A673 (cell line): ENCODE results near the gene RPP38. TPM values are rescaled to one million over a fixed set of nuclear protein-coding genes. Genes with fewer than 3 reads are reported as not detected.

Source experiments
- BruUV-seq: library from RNA; stranded (reverse); fragments of 400-500 nt; replicated peaks from 2 replicates; lab custom pipeline; 2021; lab: Mats Ljungman, UMichigan
- CTCF ChIA-PET: fragments of 300-600 bp; sonication (Branson Sonifier 250); formaldehyde crosslinking; loops from one replicate; lab custom pipeline; 2022; ENCODE audit warnings: antibody characterized with exemption; lab: Charles Lee
- POLR2A ChIA-PET: fragments of 300-600 bp; sonication (Branson Sonifier 250); formaldehyde crosslinking; loops from one replicate; lab custom pipeline; 2022; ENCODE audit warnings: antibody characterized with exemption; ENCODE audit not compliant: low non-redundant PET; lab: Charles Lee
- DNase-seq: peaks from one replicate; pipeline ENCODE4 v3.0.0-alpha.2; 2015; ENCODE audit warnings: low spot score
- H3K27ac ChIP-seq: fragments of 200-600 bp; sonication (generic); 2 replicates; pipeline ENCODE4 v1.5.1; 2016; ENCODE audit warnings: mixed run types, low read depth, mild to moderate bottlenecking, mixed read lengths, antibody characterized with exemption, low read length; ENCODE audit not compliant: poor library complexity, severe bottlenecking
- H3K27me3 ChIP-seq: fragments of 200-600 bp; sonication (generic); replicated peaks from 2 replicates; pipeline ENCODE4 v1.6.1; 2017; ENCODE audit warnings: mixed run types, low read depth, mild to moderate bottlenecking, mixed read lengths, antibody characterized with exemption, low read length; ENCODE audit not compliant: insufficient read depth, poor library complexity
- H3K36me3 ChIP-seq: fragments of 200-600 bp; sonication (generic); 2 replicates; pipeline ENCODE4 v1.6.1; 2016; ENCODE audit warnings: mixed run types, mild to moderate bottlenecking, mixed read lengths, antibody characterized with exemption, low read length; ENCODE audit not compliant: insufficient read depth, poor library complexity, severe bottlenecking
- H3K4me1 ChIP-seq: fragments of 200-600 bp; sonication (generic); 2 replicates; pipeline ENCODE4 v1.6.1; 2017; ENCODE audit warnings: mixed run types, mild to moderate bottlenecking, mixed read lengths, antibody characterized with exemption, low read length; ENCODE audit not compliant: insufficient read depth, poor library complexity, severe bottlenecking
- H3K4me3 ChIP-seq: fragments of 200-600 bp; sonication (generic); 2 replicates; pipeline ENCODE4 v1.5.1; 2016; ENCODE audit warnings: low read depth, mixed run types, mild to moderate bottlenecking, mixed read lengths, low read length; ENCODE audit not compliant: poor library complexity, severe bottlenecking
- H3K9me3 ChIP-seq: fragments of 200-600 bp; sonication (generic); 2 replicates; pipeline ENCODE4 v1.6.1; 2016; ENCODE audit warnings: mixed run types, low read depth, mild to moderate bottlenecking, mixed read lengths, antibody characterized with exemption, low read length; ENCODE audit not compliant: poor library complexity, severe bottlenecking
- EZH2 ChIP-seq: fragments of 200-600 bp; sonication (generic); IDR thresholded peaks from 2 replicates; pipeline ENCODE4 v1.6.1; 2017; ENCODE audit warnings: borderline replicate concordance, low read depth, mild to moderate bottlenecking, mixed read lengths, antibody characterized with exemption, low read length; ENCODE audit not compliant: poor library complexity, severe bottlenecking
- intact Hi-C: fragments of 100-400 bp; cut with micrococcal nuclease; formaldehyde crosslinking; loops from one replicate; pipeline ENCODE4 v1.10.0; 2022; ENCODE audit not compliant: unreplicated experiment
- total RNA-seq: library from RNA; stranded (reverse); gene quantifications from 2 replicates; pipeline ENCODE4 v1.2.3, GENCODE V29; 2021
- TF ChIP-seq, protein P1 (sequence below): fragments of 300-800, 200-600 bp; sonication (generic); conservative IDR thresholded peaks from 2 replicates; pipeline ENCODE4 v1.5.1; 2017; ENCODE audit warnings: low read depth, mild to moderate bottlenecking, antibody characterized with exemption, low read length, moderate library complexity, mixed read lengths

Gene RPP38
- total RNA-seq, 1 experiment from 2014 or later: 23.8 TPM

GRCh38 chr10:15069230-15069629, 27.9 kb upstream of the RPP38 start:
- TF ChIP-seq EZH2: no peak
- TF ChIP-seq, protein P1, sequence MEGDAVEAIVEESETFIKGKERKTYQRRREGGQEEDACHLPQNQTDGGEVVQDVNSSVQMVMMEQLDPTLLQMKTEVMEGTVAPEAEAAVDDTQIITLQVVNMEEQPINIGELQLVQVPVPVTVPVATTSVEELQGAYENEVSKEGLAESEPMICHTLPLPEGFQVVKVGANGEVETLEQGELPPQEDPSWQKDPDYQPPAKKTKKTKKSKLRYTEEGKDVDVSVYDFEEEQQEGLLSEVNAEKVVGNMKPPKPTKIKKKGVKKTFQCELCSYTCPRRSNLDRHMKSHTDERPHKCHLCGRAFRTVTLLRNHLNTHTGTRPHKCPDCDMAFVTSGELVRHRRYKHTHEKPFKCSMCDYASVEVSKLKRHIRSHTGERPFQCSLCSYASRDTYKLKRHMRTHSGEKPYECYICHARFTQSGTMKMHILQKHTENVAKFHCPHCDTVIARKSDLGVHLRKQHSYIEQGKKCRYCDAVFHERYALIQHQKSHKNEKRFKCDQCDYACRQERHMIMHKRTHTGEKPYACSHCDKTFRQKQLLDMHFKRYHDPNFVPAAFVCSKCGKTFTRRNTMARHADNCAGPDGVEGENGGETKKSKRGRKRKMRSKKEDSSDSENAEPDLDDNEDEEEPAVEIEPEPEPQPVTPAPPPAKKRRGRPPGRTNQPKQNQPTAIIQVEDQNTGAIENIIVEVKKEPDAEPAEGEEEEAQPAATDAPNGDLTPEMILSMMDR: no peak
- no peaks in the 10 kb centered on the region for H3K4me1 ChIP-seq
- peaks cover 5% of the 10 kb centered on the region for H3K9me3 ChIP-seq
- no peak for DNase-seq
- H3K4me3 ChIP-seq: no peak overlapping the region
- intact Hi-C loops: no loop called here
- H3K36me3 ChIP-seq: no peaks in the 10 kb centered on the region
- CTCF ChIA-PET: no interaction called here
- POLR2A ChIA-PET: interaction anchor here (0.6 kb wide), 1 partner anchor 11 kb away, joined by 4 read pairs; no protein-coding TSS in a partner anchor
- H3K27ac ChIP-seq: no peak overlapping the region
- BruUV-seq: no TSS peak
- H3K27me3 ChIP-seq: no peaks in the 10 kb centered on the region

DNA sequence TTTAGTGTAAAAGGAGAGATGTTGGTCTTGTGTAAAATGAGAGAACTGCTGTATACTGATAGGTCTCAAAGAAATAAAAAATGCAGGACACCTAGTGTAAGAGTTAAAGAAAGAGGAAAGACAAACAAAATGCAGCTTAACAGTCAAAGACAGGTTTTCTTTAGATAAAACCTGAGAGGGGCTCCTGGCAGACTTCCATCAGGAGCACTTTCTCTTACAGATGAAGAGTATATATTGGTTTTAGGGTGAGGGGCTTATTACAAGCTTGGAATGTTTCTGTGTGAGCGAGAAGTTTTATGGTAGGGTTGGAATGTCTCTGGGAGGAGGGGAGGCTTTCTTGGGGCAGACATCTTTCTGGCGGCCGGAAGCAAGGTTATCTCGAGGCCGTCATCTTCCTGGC, 24.8 kb upstream of the RPP38 start:
- no peaks in the 10 kb centered on the region for H3K4me1 ChIP-seq
- no peaks in the 10 kb centered on the region for H3K27me3 ChIP-seq
- ChIA-PET CTCF (no interaction called here), POLR2A (no interaction called here)
- no peak overlapping the region for H3K27ac ChIP-seq
- no peaks in the 10 kb centered on the region for H3K36me3 ChIP-seq
- TF ChIP-seq EZH2: no peak
- TF ChIP-seq, protein P1: no peak
- H3K4me3 ChIP-seq: no peak overlapping the region
- intact Hi-C loops: no loop called here
- BruUV-seq: no TSS peak
- DNase-seq: no peak
- H3K9me3 ChIP-seq: peaks cover 5% of the 10 kb centered on the region

DNA sequence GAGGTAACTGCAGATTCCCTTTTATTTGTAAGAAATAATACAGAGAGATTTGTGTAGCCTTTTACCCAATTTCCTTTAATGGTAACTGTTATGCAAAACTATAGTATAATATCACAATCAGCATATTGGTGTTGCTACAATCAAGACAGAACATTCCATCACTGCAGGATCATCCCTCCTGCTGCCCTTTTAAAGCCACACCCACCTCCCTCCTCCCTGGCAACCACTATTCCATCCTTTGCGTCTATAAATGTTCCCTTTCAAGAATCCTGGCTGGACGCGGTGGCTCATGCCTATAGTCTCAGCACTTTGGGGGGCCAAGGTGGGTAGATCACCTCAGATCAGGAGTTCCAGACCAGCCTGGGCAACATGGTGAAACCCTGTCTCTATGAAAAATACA, 21.7 kb upstream of the RPP38 start:
- peaks cover 5% of the 10 kb centered on the region for H3K9me3 ChIP-seq
- H3K36me3 ChIP-seq: no peaks in the 10 kb centered on the region
- TF ChIP-seq, protein P1: no peak
- no peak for TF ChIP-seq EZH2
- H3K27me3 ChIP-seq: no peaks in the 10 kb centered on the region
- intact Hi-C loops: no loop called here
- DNase-seq: no peak
- H3K4me1 ChIP-seq: no peaks in the 10 kb centered on the region
- H3K4me3 ChIP-seq: no peak overlapping the region
- CTCF ChIA-PET: no interaction called here
- POLR2A ChIA-PET: no interaction called here
- no peak overlapping the region for H3K27ac ChIP-seq
- BruUV-seq: no TSS peak
